Measurements from ENCODE around the gene CCDC80.

DNA sequence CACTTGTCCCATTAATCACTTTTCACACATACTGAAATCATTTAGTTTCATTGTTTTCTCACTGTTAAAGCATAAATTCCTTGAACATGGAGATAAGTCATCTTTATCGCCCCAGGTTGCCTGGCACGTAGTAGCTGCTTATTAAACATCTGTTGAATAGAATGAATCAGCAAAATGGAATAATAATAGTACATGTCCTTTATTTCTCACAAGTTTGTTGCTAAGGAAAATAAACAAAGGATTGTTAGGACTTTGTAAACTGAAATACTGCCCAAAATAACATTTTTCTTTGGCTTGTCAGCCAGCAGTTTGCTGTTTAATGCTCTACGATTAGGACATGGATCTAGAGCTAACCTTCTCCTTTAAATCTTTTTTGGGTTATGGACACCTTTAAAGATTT is 61.2 kb downstream of the CCDC80 start:
- TF ChIP-seq, protein P1, sequence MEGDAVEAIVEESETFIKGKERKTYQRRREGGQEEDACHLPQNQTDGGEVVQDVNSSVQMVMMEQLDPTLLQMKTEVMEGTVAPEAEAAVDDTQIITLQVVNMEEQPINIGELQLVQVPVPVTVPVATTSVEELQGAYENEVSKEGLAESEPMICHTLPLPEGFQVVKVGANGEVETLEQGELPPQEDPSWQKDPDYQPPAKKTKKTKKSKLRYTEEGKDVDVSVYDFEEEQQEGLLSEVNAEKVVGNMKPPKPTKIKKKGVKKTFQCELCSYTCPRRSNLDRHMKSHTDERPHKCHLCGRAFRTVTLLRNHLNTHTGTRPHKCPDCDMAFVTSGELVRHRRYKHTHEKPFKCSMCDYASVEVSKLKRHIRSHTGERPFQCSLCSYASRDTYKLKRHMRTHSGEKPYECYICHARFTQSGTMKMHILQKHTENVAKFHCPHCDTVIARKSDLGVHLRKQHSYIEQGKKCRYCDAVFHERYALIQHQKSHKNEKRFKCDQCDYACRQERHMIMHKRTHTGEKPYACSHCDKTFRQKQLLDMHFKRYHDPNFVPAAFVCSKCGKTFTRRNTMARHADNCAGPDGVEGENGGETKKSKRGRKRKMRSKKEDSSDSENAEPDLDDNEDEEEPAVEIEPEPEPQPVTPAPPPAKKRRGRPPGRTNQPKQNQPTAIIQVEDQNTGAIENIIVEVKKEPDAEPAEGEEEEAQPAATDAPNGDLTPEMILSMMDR (IDR thresholded peaks at IDR 0.05; ENCODE audit: insufficient read depth, low read length), result no peak
- TF ChIP-seq POLR2AphosphoS5 (IDR thresholded peaks at IDR 0.05; ENCODE audit: low read depth), result no peak
- TF ChIP-seq SPI1 (IDR thresholded peaks at IDR 0.05; ENCODE audit: borderline replicate concordance, low read depth), result no peak

Measured in HL-60 (cell line).